Stimulated activated CD8-positive, alpha-beta memory T cell treated with anti-CD3 and anti-CD28 coated beads, Interleukin-4, amount 100 ng/mL, for 4 hours (primary cell): ENCODE data around the gene KLRC4.
"Not testable (repeated sequence)": the region's sequence is repeated elsewhere in the genome, so short reads cannot be mapped to it uniquely, and the experiment has no call there.

Source experiments
- DNase-seq, 2 donors: peaks; one replicate each; pipeline ENCODE4 v3.0.0-alpha.2; 2020; ENCODE audit warnings: low read depth in 2 of 2, low spot score in 1 of 2

KLRC4 gene

GRCh38 chr12:10398168-10398567 lies 11.4 kb downstream of the KLRC4 start:
- no peak for DNase-seq

- no peak for DNase-seq
Measured at GRCh38 chr12:10397296-10397695, 12.3 kb downstream of the KLRC4 start.

- not testable (repeated sequence) for DNase-seq
Measured at GRCh38 chr12:10396176-10396575, 13.4 kb downstream of the KLRC4 start.

DNA sequence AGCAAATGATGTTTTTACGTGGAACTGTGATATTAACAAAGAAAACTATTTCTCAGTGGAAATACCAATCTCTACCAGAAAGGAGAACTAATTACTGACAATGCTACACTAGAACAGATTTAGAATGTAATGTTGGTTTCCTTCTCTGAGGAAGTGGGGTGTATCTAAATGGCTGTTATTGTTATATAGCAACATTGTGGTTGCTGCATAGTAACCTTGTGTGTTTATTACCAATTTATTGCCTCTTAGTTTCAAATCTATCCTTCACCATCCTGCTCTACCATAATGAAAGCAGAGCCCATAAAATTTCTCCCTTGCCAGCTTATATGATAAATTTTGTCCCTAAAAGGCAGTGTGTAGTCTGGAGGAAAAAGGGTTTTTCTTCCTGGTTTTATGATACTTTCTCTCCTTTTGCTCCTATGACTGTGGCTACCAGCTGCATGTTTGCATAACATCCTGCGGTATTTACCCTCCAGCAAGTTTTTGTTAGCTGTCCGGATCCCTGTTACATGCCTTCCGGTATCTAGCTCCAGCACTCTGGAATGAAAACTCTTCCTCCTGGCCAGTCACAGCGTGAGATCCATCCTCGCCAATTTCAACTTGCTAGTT lies 14.1 kb downstream of the KLRC4 start:
- no peak for DNase-seq

DNA sequence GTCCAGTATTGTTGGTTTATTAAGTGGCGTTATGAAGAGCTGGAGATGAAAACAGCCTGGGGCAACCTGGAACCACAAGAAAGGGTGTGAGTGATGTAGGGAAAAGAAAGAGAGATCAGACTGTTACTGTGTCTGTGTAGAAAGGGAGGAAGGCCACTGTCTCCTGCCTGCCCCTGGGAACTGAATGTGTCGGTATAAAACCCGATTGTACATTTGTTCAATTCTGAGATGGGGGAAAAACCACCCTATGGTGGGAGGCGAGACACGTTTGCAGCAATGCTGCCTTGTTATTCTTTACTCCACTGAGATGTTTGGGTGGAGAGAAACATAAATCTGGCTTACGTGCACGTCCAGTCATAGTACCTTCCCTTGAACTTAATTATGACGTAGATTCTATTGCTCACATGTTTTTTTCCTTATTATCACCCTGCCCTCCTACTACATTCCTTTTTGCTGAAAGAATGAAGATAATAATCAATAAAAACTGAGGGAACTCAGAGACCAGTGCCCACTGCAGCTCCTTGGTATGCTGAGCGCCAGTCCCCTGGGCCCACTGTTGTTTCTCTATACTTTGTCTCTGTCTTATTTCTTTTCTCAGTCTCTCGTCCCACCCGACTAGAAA lies 14.9 kb downstream of the KLRC4 start:
- DNase-seq = not testable (repeated sequence)

DNA sequence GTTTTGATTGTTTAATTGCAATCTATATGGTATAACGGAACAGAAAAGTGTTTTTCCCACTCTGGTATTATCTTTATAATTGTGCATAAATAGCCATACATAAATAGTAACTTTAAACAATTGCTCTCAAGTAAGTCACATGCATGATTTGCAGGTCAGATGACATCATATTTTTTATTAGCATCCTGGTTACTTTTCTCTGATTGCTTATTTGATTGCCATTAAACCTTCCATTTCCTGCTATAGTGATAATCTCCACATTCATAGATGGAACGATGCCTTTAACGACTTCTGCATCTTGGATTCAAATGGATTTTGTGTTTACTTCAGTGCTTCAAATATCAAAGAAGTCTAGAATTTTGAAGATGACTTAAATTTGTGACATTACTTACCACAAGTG lies 16.3 kb downstream of the KLRC4 start:
- DNase-seq = no peak

DNA sequence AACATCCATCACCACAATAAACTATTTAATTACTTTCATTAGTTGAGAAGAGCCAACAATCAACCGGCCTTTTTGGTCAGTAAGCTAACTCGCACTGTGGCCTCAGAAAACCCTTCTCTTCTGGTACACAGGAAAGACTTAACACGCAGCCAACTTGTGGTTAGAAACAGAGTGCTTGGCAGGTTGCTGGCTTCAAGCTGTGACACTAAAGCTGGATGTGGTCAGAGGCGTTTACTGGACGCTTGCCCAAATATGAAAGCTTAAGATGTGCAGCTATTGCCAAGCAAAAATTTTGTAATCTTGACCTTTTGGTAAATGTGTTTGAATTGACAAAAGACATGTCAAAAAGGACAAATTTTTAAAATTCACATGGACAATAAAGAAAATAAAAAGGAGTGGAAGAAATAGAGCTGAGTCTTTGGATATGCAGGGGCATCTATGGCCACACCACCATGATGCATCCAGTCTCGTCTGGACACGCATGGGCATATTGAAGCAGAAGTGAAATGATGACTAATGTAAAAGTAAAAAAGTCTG lies 17.1 kb downstream of the KLRC4 start:
- no peak for DNase-seq

- DNase-seq = not testable (repeated sequence)
Measured at GRCh38 chr12:10390991-10391390, 18.6 kb downstream of the KLRC4 start.

DNA sequence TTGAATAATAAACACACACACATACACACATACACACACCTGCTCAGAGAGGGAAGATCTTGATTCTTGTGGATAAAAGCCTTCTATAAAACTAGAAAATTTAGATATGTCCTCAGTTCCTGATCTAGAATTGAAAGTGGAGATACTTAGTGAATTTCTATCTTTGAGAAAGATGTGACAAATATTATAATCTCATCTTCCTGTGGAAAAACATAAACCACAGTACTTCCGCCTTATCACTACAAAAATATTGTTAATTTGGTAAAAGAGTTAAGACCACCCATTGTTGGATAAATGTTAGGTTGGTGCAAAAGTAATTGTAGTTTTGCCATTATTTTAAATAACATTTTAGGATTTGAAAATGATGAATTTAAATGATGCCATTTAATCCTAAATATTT lies 19.7 kb downstream of the KLRC4 start, which contains the start of gene KLRK1:
KLRK1 (minus strand) TSS at position 138 of the 400 bp plus-strand sequence. CDS start 1,231 bp downstream, outside the sequence.
- no peak for DNase-seq

GRCh38 chr12:10388624-10389413 lies 20.7 kb downstream of the KLRC4 start:
- no peak for DNase-seq

- DNase-seq = not testable (repeated sequence)
Measured at GRCh38 chr12:10387498-10387897, 22.1 kb downstream of the KLRC4 start.

GRCh38 chr12:10386857-10387256 lies 22.7 kb downstream of the KLRC4 start:
- no peak for DNase-seq

DNA sequence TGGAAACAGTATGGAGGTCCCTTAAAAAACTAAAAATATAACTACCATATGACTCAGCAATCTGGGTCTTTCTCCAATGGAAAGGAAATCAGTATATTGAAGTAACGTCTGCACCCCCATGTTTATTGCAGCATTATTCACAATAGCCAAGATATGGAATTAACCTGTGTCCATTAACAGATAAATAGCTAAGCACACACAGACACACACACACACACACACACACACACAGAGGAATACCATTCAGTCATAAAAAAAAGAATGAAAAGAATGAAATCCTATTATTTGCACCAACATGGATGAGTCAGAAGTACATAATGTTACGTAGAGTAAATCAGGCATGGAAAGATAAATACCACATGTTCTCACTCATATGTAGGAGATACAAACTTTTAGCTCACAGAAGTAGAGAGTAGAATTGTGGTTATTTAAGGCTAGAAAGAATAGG lies 24.4 kb downstream of the KLRC4 start:
- DNase-seq = no peak

DNA sequence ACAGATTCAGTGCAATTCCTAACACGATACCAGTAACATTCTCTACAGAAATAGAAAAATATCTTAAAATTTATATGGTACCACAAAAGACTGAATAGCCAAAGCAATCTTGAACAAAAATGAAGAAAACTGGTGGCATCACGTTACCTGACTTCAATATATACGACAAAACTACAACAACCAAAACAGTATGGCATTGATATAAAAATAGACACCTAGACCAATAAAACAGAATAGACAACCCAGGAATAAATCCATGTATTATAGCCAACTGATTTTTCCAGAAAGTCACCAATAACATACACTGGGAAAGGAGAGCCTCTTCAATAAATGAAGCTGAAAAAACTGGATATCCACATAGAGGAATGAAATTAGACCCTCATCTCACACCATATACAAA lies 25.4 kb downstream of the KLRC4 start:
- no peak for DNase-seq

GRCh38 chr12:10381928-10382628 lies 27.5 kb downstream of the KLRC4 start:
- no peak for DNase-seq

DNA sequence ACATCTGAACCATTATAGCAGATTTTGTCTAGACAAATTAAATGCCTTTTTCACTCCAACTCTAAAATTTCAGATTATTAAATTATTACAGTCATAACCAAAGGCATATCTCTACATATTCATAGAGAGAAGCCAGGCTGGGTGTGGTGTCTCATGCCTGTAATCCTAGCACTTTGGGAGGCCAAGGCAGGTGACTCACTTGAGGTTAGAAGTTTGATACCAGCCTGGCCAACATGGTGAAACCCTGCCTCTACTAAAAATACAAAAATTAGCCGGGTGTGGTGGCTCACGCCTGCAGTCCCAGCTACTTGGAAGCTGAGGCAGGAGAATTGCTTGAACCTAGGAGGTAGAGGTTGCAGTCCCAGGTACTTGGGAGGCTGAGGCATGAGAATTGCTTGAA lies 30.8 kb downstream of the KLRC4 start:
- DNase-seq = not testable (repeated sequence)

GRCh38 chr12:10374624-10375018 lies 34.9 kb downstream of the KLRC4 start:
- no peak for DNase-seq

DNA sequence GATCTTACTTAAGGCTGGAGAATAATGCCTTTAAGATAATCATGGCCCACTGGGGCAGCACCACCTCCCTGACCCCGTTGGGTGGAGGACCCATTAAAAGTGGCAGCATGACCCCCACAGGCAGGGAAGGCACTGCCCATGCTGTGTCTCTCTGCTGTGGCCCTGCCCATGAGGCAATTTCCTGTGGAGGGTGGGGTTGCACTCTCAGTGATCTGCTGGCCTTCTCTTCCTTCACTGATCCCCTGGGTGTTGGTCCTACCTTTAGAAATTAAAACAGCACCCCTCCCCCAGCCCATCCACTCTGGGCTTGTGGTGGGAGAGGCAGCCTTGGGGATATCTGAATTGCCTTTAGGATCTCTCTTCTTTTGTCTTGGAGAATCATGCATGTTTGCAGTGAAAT lies 37.0 kb downstream of the KLRC4 start:
- DNase-seq = no peak

GRCh38 chr12:10371893-10372535 lies 37.5 kb downstream of the KLRC4 start:
- DNase-seq = not testable (repeated sequence)

DNA sequence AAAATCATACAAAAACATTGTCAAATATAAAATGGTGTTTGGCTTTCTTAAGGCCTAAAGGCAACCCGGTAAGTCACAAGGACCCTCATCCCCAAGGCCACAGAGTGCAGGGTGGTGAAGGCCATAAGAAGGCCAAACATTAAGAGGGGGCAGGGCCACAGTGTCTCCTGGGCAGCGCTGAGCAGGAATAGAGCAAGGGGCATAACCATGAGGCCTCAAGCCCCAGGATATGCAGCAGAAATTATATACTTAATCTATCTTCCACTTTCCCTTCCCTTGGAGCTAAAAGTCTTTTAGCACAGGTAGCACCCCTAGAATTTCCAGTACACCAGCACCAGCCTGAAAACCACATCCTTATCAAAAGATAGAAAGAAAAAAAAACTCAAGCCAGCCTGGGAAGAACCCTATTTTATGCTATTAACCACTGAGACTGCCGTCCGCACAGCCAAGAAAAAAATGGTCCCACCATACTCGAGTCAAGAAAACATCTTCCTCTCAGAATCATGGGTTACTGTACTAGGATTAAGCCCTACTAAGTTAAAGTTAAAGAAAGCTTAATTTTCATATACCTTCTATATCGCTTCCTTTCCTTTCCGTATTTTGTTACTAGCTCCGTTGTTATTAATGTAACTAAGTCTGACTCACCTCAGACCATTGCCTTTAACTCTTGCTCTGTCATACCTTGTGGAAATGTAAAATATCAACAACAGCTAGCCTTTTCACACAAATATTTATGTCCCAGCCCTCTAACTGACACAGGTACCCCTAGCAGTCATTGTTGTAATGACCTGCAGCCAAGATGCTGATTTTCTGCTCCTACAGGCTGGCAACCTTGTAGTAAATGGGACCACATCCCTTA lies 39.8 kb downstream of the KLRC4 start:
- no peak for DNase-seq
